SK-N-DZ (cell line): Measurements from ENCODE around the gene SRC.

Source experiments
- DNase-seq: peaks from one replicate; pipeline ENCODE4 v3.0.0-alpha.2; 2015; ENCODE audit warnings: low spot score

SRC gene

DNA sequence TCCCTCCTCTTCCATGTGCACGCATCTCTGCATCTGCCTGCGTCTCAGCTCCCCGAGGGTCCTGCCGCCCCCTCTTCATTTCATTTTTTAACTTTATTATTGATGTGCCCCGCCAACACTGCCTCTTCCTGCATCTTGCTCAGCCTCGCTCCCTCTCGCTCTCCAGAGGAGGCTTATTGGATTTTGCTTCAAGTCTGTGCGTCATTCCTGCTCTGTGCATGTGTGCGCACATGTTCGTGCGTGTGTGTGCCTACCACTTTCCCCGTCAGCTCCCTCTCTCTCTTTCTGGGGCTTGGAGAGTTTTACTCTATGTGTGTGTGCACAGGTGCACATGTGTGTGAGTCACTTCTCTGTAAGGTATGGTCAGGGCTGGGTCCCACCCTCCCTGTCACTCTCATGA lies 103.3 kb downstream of the SRC start:
- no peak for DNase-seq

DNA sequence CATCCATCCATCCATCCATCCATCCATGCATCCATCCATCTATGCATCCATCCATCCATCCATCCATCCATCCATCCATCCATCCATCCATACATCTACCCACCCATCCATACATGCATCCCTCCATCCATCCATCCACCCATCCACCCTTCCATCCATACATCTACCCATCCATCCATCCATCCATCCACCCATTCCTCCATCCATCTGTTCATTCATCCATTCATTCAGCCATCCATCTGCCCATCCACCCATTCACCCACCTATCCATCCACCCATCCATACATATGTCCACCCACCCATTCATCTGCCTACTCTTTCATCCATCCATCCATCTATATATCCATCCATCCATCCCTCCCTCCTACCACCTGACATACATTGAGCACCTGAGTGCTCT lies 104.4 kb downstream of the SRC start:
- DNase-seq = no peak

DNA sequence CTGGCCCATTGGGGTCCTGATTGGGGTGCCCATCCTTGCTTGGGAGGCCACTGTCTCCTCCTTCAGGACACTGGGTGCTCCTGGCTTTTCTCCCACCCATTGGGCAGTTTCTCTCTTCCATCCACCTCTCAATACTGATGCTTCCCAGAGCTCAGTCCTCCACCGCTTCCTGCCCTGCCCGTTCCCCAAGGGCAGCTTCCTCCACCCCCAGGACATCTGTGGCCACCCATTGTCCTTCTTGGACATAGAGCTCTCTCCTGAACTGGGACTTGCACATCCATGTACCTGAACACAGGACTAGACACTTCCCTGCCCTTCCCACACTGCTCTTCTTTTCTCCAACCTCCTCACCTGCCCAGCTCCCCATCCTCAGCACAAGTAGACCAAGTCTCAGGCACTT lies 105.7 kb downstream of the SRC start:
- DNase-seq = no peak

DNA sequence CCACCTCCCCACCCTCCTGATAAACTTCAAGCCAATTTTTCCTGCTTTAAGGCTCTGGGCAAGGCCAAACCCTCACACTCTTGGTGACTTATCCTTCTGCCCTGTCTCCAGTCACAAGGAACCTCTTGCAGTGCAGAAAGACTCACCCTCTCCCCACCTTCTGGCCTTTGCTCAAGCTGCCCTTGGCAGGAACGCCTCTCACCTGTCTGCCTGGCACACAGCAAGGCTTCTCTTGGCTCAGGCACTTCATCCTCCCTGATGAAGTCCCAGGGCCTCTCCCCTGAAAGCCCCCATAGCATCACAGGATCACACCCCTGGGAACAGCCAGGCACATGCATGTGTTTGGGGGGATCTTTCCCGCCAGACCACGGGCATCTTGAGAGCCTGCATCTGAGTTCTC lies 106.3 kb downstream of the SRC start:
- no peak for DNase-seq

DNA sequence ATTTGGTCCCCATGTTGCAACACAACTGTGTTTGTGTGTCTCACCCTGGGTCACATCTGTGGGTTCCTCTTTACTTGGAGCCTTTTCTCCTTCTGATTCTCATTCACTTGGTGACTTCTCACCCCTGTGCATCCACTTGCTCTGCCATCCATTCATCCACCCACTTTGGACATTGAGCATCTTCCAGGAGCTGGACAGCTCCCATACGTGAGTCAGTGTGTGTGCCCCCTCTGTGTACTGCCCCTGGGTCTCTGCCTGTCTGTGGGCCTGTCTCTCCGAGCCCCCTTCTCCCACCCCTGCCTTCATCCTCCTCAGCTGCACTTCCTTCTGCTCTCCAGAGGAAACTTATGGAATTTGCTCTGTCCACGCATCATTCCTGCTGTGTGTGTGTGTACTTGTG lies 107.3 kb downstream of the SRC start:
- DNase-seq = no peak

DNA sequence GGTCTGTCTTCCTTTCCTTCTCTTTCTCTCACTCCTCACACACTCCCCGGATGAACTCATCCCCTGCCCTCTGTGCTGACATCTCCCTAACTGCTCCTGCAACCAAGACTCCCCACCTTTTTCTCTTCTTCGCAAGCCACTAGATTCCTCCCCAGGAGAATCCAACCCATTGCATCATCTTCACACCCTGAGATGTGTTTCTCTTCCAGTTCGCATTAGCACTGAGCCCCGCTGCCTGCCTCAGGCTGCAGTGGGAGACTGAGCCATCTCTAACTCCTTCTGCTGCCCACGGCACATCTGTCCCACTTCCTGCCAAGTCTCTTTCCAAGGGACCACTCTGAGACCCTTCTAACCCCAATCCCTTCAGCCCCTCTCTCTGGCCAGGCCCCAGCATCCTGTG lies 107.9 kb downstream of the SRC start:
- DNase-seq = no peak

DNA sequence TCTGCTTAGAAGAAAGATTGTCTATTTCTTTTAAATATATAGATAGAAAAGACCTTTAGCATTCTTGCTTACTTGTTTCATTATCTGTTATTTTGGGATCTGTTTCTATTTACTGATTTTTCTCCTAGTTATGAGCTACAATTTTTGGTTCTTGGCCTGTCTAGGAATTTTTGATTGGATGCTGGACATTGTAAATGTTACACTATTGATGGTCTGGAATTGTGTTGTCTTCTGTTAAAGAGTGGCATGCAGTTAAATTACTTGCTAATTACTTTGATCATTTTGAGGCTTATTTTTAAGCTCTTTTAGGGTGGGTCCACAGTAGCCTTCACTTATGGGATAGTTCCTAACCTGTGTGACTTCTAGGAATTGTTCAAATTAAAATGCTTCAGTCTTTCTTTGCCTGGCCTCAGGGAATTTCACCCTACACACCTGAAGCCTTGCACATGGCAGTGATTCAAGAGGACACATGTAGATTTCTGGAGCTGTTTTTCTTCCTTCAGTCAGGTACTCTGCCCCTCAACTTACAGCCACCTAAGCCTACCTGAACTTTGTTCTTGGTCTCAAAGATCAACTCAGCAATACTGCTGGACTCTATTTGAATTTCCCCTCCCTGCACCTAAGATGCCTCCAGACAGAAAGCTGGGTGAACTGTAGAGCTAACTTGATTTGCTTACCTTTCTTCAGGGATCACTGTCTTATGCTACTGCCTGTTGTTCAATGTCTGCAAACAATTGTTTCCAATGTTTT lies 108.9 kb downstream of the SRC start:
- no peak for DNase-seq
